Tibial nerve (tissue), 3 donors: ENCODE measurements around the gene DFFB.

Experiments
- EP300 ChIP-seq, 2 donors: sonication (generic); formaldehyde crosslinking; IDR thresholded peaks; one replicate each; pipeline ENCODE4 v1.6.1; 2017; ENCODE audit warnings: antibody characterized with exemption in 2 of 2, mild to moderate bottlenecking in 1 of 2
- POLR2A ChIP-seq, 2 donors: fragments of 450-650 bp; IDR thresholded peaks; one replicate each; pipeline ENCODE4 v1.6.1; 2017; ENCODE audit warnings: antibody characterized with exemption in 2 of 2, mild to moderate bottlenecking in 2 of 2, moderate library complexity in 2 of 2

- TF ChIP-seq EP300 (IDR thresholded peaks at IDR 0.05) (no peak), POLR2A (IDR thresholded peaks at IDR 0.05) (no peak)
These were observed 7.6 kb downstream of the DFFB start for GRCh38 chr1:3864884-3865283.
